K562 (cell line): ENCODE data around the gene JUND. TPM values are rescaled to one million over a fixed set of nuclear protein-coding genes. Genes with fewer than 3 reads are reported as not detected.

Experiments
- ATF4 ChIP-seq: fragments of 450-650 bp; formaldehyde crosslinking; IDR thresholded peaks from 2 replicates; pipeline ENCODE4 v1.4.0; 2022; ENCODE audit warnings: mild to moderate bottlenecking, moderate library complexity
- BRCA1 ChIP-seq, 2 experiments: fragments of 450-650 bp in 1 of 2; sonication (generic) in 1 of 2; formaldehyde crosslinking in 1 of 2; IDR thresholded peaks; 2 replicates each; pipeline versions ENCODE4 v1.5.0 to v1.6.1; 2017 to 2020; ENCODE audit warnings: mild to moderate bottlenecking in 1 of 2, missing genetic modification reagents in 1 of 2
- CEBPB ChIP-seq: fragments of 450-650 bp; IDR thresholded peaks from 2 replicates; pipeline ENCODE4 v1.6.1; 2016; ENCODE audit warnings: missing genetic modification characterization, missing compliant biosample characterization
- CHD1 ChIP-seq: fragments of 200-600 bp; sonication (generic); IDR thresholded peaks from one replicate; pipeline ENCODE4 v1.6.1; 2012; ENCODE audit warnings: mild to moderate bottlenecking, moderate library complexity, low read length, inconsistent platforms
- CLOCK ChIP-seq: fragments of 250-450 bp; sonication (Bioruptor Pico); IDR thresholded peaks from 2 replicates; pipeline ENCODE4 v1.4.0; 2020; ENCODE audit warnings: mild to moderate bottlenecking, moderate library complexity, borderline replicate concordance
- DNMT1 ChIP-seq: fragments of 450-650 bp; IDR thresholded peaks from 2 replicates; pipeline ENCODE4 v1.6.1; 2016; ENCODE audit warnings: antibody characterized with exemption, mild to moderate bottlenecking
- E4F1 ChIP-seq: fragments of 250-450 bp; sonication (Bioruptor Pico); IDR thresholded peaks from 2 replicates; pipeline ENCODE4 v1.5.0; 2021; ENCODE audit warnings: mild to moderate bottlenecking, borderline replicate concordance
- FOSL1 ChIP-seq: fragments of 200-800 bp; sonication (Bioruptor generic); conservative IDR thresholded peaks from 2 replicates; pipeline ENCODE4 v1.6.1; 2016; ENCODE audit warnings: missing genetic modification characterization, missing compliant biosample characterization
- HDAC6 ChIP-seq: IDR thresholded peaks from 2 replicates; pipeline ENCODE4 v1.6.1; 2012; ENCODE audit warnings: low read depth, mild to moderate bottlenecking, control low read depth, inconsistent platforms, low read length, moderate library complexity
- JUN ChIP-seq, 2 experiments: sonication (generic) in 1 of 2; formaldehyde crosslinking in 1 of 2; IDR thresholded peaks; 2 replicates each; pipeline versions ENCODE4 v1.6.1 to v1.8.0; 2012 to 2022; ENCODE audit warnings: borderline replicate concordance in 2 of 2, mild to moderate bottlenecking in 2 of 2, improper control_type of control experiment in 1 of 2, low read depth in 1 of 2, low read length in 1 of 2, missing genetic modification reagents in 1 of 2
- MAFG ChIP-seq: fragments of 450-650 bp; conservative IDR thresholded peaks from 2 replicates; pipeline ENCODE4 v1.6.1; 2016; ENCODE audit warnings: missing genetic modification characterization, missing compliant biosample characterization
- MXI1 ChIP-seq: IDR thresholded peaks from 2 replicates; pipeline ENCODE4 v1.6.1; 2011; ENCODE audit warnings: low read depth, mild to moderate bottlenecking, improper control_type of control experiment, low read length
- NR2C2 ChIP-seq, 2 experiments: fragments of 200-800 bp in 1 of 2; sonication (Bioruptor generic) in 1 of 2; sonication (generic) in 1 of 2; formaldehyde crosslinking in 1 of 2; IDR thresholded peaks; 2 replicates each; pipeline versions ENCODE4 v1.6.1 to v1.8.0; 2016 to 2022; ENCODE audit warnings: mild to moderate bottlenecking in 1 of 2, missing compliant biosample characterization in 1 of 2, missing genetic modification characterization in 1 of 2, missing genetic modification reagents in 1 of 2
- PKNOX1 ChIP-seq: fragments of 450-650 bp; IDR thresholded peaks from 2 replicates; pipeline ENCODE4 v1.6.1; 2016
- SMARCA4 ChIP-seq: fragments of 450-650 bp; IDR thresholded peaks from 2 replicates; pipeline ENCODE4 v1.6.1; 2016
- SREBF1 ChIP-seq: fragments of 150-350 bp; IDR thresholded peaks from 2 replicates; pipeline ENCODE4 v1.6.1; 2014; ENCODE audit warnings: antibody characterized with exemption, low read depth, low read length, borderline replicate concordance
- SRSF7 ChIP-seq: fragments of 200-400 bp; formaldehyde crosslinking; optimal IDR thresholded peaks from 2 replicates; pipeline ENCODE3; 2017; ENCODE audit warnings: mild to moderate bottlenecking, low read depth, low read length
- TEAD4 ChIP-seq, 2 experiments: sonication (generic) in 1 of 2; formaldehyde crosslinking in 1 of 2; IDR thresholded peaks; 2 replicates each; pipeline versions ENCODE4 v1.6.1 to v1.8.0; 2012 to 2022; ENCODE audit warnings: borderline replicate concordance in 1 of 2, inconsistent platforms in 1 of 2, low read length in 1 of 2, mild to moderate bottlenecking in 1 of 2, missing genetic modification reagents in 1 of 2
- polyA plus RNA-seq, 8 experiments: library from polyadenylated mRNA; depleted of rRNA in 4 of 8; stranded (reverse) in 5 of 8; unstranded in 3 of 8; fragments of >200 nt; fragmentation: Nextera tagmentation in 2 of 8; fragmentation: Illumina TruSeq in 1 of 8; extraction: Ambion mirVana in 2 of 8; extraction: Trizol in 1 of 8; gene quantifications; 2 replicates each; pipeline versions ENCODE4 v1.2.1 to v1.2.3, GENCODE V29; 2011 to 2014; ENCODE audit warnings: inconsistent platforms in 1 of 8, missing spikeins in 1 of 8
- total RNA-seq, 7 experiments: library from RNA; depleted of rRNA in 6 of 7; stranded (reverse); fragments of >200 nt in 6 of 7; fragmentation: Illumina TruSeq in 2 of 7; extraction: Trizol in 2 of 7; gene quantifications; 2 replicates each; pipeline versions ENCODE4 v1.2.1 to v1.2.3, GENCODE V29; 2011 to 2021; ENCODE audit warnings: low replicate concordance in 1 of 7

Gene JUND
- total and polyA plus RNA-seq, 9 of the 15 experiments (the other 6 are each of a cell fraction or from before 2014, with no cell fraction given): 6.4 to 286 (median 42.3) TPM

GRCh38 chr19:18262917-18263316 lies 18.5 kb downstream of the JUND start (continued):
- TF ChIP-seq ATF4 (CRISPR knock-in tag): no peak
- no peak for TF ChIP-seq SREBF1
- TF ChIP-seq NR2C2 (CRISPR knock-in tag; IDR thresholded peaks at IDR 0.05): no peak
- TF ChIP-seq NR2C2 (tag; IDR thresholded peaks at IDR 0.05): peak; percentile 69; the same call in 1 of the 2 replicates
- TF ChIP-seq CLOCK (CRISPR knock-in tag): no peak
- TF ChIP-seq JUN (IDR thresholded peaks at IDR 0.05; ENCODE audit: borderline replicate concordance, low read depth, low read length): peak; percentile 59; the same call in 1 of the 2 replicates
- TF ChIP-seq JUN (CRISPR knock-in tag; IDR thresholded peaks at IDR 0.05; ENCODE audit: borderline replicate concordance): no peak; the same call in 1 of the 2 replicates
- no peak for TF ChIP-seq BRCA1 (IDR thresholded peaks at IDR 0.05)
- TF ChIP-seq BRCA1 (CRISPR knock-in tag; IDR thresholded peaks at IDR 0.05): no peak
- TF ChIP-seq CEBPB: no peak
- no peak for TF ChIP-seq DNMT1
- peak; percentile 45 for TF ChIP-seq PKNOX1
- TF ChIP-seq SRSF7: no peak
- TF ChIP-seq MAFG (tag): no peak
- peak; percentile 88 for TF ChIP-seq FOSL1 (tag)
- no peak for TF ChIP-seq CHD1
- TF ChIP-seq E4F1 (CRISPR knock-in tag): no peak
- TF ChIP-seq SMARCA4: peak; percentile 41; the same call in 1 of the 2 replicates
- TF ChIP-seq HDAC6: no peak
- no peak for TF ChIP-seq MXI1
- no peak for TF ChIP-seq TEAD4 (IDR thresholded peaks at IDR 0.05; ENCODE audit: low read length)
- TF ChIP-seq TEAD4 (CRISPR knock-in tag; IDR thresholded peaks at IDR 0.05; ENCODE audit: borderline replicate concordance): no peak
